Spleen (tissue), 11 donors: ENCODE data around the gene LMAN2L. TPM values are rescaled to one million over a fixed set of nuclear protein-coding genes. Genes with fewer than 3 reads are reported as not detected.
A peak's percentile ranks its signal among the peaks of the same experiment; 100 is the strongest.

ENCODE experiments used
- DNase-seq: peaks from one replicate; pipeline ENCODE4 v3.0.0-alpha.2; 2020
- H3K27ac ChIP-seq, 8 donors: fragments of 200-600 bp; sonication (generic) in 7 of 8; 1 replicate in 4 of 8; 2 replicates in 4 of 8; pipeline versions ENCODE4 v1.5.0 to v1.8.0; 2016 to 2021; ENCODE audit warnings: inconsistent platforms in 4 of 8, mild to moderate bottlenecking in 4 of 8, moderate library complexity in 1 of 8
- H3K27me3 ChIP-seq, 7 donors: fragments of 200-600 bp; sonication (generic) in 6 of 7; replicated peaks in 1 of 7; 1 replicate in 4 of 7; 2 replicates in 3 of 7; pipeline versions ENCODE4 v1.5.0 to v1.8.0; 2016 to 2021; ENCODE audit warnings: inconsistent platforms in 3 of 7, mild to moderate bottlenecking in 1 of 7
- H3K36me3 ChIP-seq, 6 donors: fragments of 200-600 bp; sonication (generic) in 5 of 6; 1 replicate in 4 of 6; 2 replicates in 2 of 6; pipeline versions ENCODE4 v1.5.0 to v1.8.0; 2016 to 2021; ENCODE audit warnings: inconsistent platforms in 2 of 6
- H3K4me1 ChIP-seq, 6 donors: fragments of 200-600 bp; sonication (generic) in 5 of 6; 1 replicate in 3 of 6; 2 replicates in 3 of 6; pipeline versions ENCODE4 v1.5.0 to v1.8.0; 2016 to 2021; ENCODE audit warnings: inconsistent platforms in 3 of 6
- H3K4me3 ChIP-seq, 8 donors: fragments of 200-600 bp; sonication (generic) in 7 of 8; 1 replicate in 4 of 8; 2 replicates in 4 of 8; pipeline versions ENCODE4 v1.5.0 to v1.8.0; 2016 to 2021; ENCODE audit warnings: inconsistent platforms in 4 of 8, mild to moderate bottlenecking in 4 of 8, moderate library complexity in 2 of 8
- H3K9me3 ChIP-seq, 8 donors: fragments of 200-600 bp; sonication (generic) in 7 of 8; 1 replicate in 4 of 8; 2 replicates in 4 of 8; pipeline versions ENCODE4 v1.5.0 to v1.8.0; 2016 to 2021; ENCODE audit warnings: inconsistent platforms in 4 of 8
- CTCF ChIP-seq, 11 experiments: fragments of 200-600 bp in 7 of 11; fragments of 450-650 bp in 4 of 11; sonication (generic) in 4 of 11; IDR thresholded peaks in 8 of 11; conservative IDR thresholded peaks in 3 of 11; 1 replicate in 7 of 11; 2 replicates in 4 of 11; pipeline versions ENCODE4 v1.4.0 to v1.8.0; 2016 to 2021; ENCODE audit warnings: antibody characterized with exemption in 11 of 11, inconsistent platforms in 4 of 11, mild to moderate bottlenecking in 1 of 11
- POLR2A ChIP-seq, 3 donors: fragments of 450-650 bp; IDR thresholded peaks; one replicate each; pipeline ENCODE4 v1.5.1; 2017; ENCODE audit warnings: antibody characterized with exemption in 3 of 3, mild to moderate bottlenecking in 1 of 3
- POLR2AphosphoS5 ChIP-seq, 3 donors: sonication (generic); formaldehyde crosslinking; IDR thresholded peaks; one replicate each; pipeline ENCODE4 v1.5.1; 2017; ENCODE audit warnings: antibody characterized with exemption in 3 of 3
- WGBS, 5 donors: extraction: QIAGEN DNeasy Blood & Tissue Kit in 3 of 5; methylation state at CpG; one replicate each; pipeline versions ENCODE4 v1.1.5 to v1.1.7; 2013 to 2018; 5-methylcytosine and 5-hydroxymethylcytosine counted together
- intact Hi-C: fragments of 100-400 bp; cut with DNase I; formaldehyde crosslinking; loops from one replicate; pipeline ENCODE4 v1.15.0; 2023; ENCODE audit warnings: low total_unique reads
- polyA plus RNA-seq, 3 donors: library from polyadenylated mRNA; stranded (reverse); fragments of 200-250 nt; gene quantifications; one replicate each; pipeline ENCODE4 v1.2.1, GENCODE V29; 2013
- total RNA-seq, 7 donors: library from RNA; depleted of rRNA in 3 of 7; stranded (reverse); fragments of >200 nt in 3 of 7; fragmentation: NEBNext Ultra II Directional in 4 of 7; extraction: Animal tissue kit (Norgen Biotek cat#: 25700) in 4 of 7; gene quantifications; one replicate each; pipeline versions ENCODE4 v1.1.0 to v1.2.1, GENCODE V29; 2016 to 2021
- donor health status: healthy with polysubstance abuse.
- donor health status: DM: no; HTN: no; CAD: no; lungs with moderate emphysema.
- donor health status: DM: no; HTN: no; CAD: no.
- donor health status: Bipolar disorder and iron deficiency.
- donor health status: healthy.
- donor health status: DM: no; HTN: no; CAD: no.
- donor health status: DM: yes; HTN: yes; CAD: no.

The LMAN2L gene
- total and polyA plus RNA-seq, 10 donors = 5.8 to 15.4 (median 9.3) TPM

DNA sequence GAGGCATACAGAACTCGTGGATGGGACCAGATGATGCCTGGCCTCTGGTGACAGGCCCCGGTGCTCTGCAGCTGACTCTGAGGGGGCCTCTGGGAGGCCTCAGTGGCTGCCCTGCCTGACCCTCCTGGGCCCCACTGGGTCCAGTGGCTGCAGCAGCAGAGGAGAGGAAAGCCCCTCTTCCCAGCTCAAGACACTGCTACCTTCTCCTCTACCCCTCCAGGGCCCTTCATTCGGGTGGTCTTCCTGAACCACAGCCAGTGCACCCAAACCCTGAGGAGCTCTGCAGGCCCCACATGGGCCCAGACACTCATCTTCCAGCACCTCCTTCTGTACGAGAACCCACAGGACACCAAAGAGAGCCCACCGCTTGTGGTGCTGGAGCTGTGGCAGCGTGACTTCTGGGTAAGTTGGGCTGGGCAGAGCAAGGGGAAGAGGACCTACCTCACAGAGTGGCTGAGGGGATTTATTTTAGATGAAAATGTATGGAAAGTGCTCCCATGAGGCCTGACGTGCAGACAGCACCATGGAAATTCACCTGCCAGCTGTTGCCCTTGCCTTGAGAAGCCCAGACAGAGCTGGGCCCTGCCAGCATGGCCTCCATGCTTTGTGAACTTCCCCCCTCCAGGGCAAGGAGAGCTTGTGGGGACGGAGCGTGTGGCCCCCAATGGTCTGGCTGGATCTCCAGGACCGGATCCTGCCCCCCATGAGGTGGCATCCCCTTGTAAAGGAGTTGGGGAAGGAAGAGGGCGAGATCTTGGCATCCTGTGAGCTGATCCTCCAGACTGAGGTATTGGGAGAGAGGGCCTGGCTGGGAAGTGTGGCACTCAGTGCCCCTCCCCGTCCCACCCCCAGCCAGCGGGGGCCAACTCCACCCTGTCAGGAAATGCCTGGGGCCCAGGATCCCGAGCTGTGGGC is 46.3 kb downstream of the LMAN2L start:
- H3K27ac ChIP-seq = no peak overlapping the region
- intact Hi-C loops = no loop called here
- H3K4me3 ChIP-seq = no peak overlapping the region
- DNase-seq = peak; percentile 32
- no peaks in the 10 kb centered on the region for H3K27me3 ChIP-seq
- peaks cover 0 to 6% (median 1%) of the 10 kb centered on the region in 6 donors for H3K4me1 ChIP-seq
- TF ChIP-seq POLR2AphosphoS5 (IDR thresholded peaks at IDR 0.05) = no peak
- TF ChIP-seq POLR2A (IDR thresholded peaks at IDR 0.05) = no peak
- TF ChIP-seq CTCF (IDR thresholded peaks at IDR 0.05 in 8 of 11, conservative IDR thresholded peaks at IDR 0.05 in 3 of 11) = no peak
- H3K36me3 ChIP-seq = peaks cover 0 to 7% (median 0%) of the 10 kb centered on the region in 6 donors
- no peaks in the 10 kb centered on the region for H3K9me3 ChIP-seq
- WGBS, 5 donors = 66 to 80% (median 71%) methylated on average over 10 to 14 of the region's 14 CpGs

GRCh38 chr2:96692094-96692971 is 47.5 kb downstream of the LMAN2L start:
- TF ChIP-seq POLR2A (IDR thresholded peaks at IDR 0.05) (no peak), POLR2AphosphoS5 (IDR thresholded peaks at IDR 0.05) (no peak), CTCF (IDR thresholded peaks at IDR 0.05 in 8 of 11, conservative IDR thresholded peaks at IDR 0.05 in 3 of 11) (no peak)
- no peaks in the 10 kb centered on the region for H3K27me3 ChIP-seq
- intact Hi-C loops = no loop called here
- H3K36me3 ChIP-seq = no peaks in the 10 kb centered on the region
- H3K9me3 ChIP-seq = no peaks in the 10 kb centered on the region
- WGBS, 5 donors = 88 to 93% (median 91%) methylated on average over 12 to 14 of the region's 14 CpGs
- no peak overlapping the region for H3K27ac ChIP-seq
- no peak overlapping the region for H3K4me3 ChIP-seq
- H3K4me1 ChIP-seq = peaks cover 0 to 16% (median 4%) of the 10 kb centered on the region in 6 donors
- peak; percentile 42 for DNase-seq

- no peak for DNase-seq
These were observed 48.7 kb downstream of the LMAN2L start for GRCh38 chr2:96691022-96691612.

More at GRCh38 chr2:96691022-96691612, 48.7 kb downstream of the LMAN2L start:
- TF ChIP-seq POLR2AphosphoS5 (IDR thresholded peaks at IDR 0.05) (no peak), CTCF (IDR thresholded peaks at IDR 0.05 in 8 of 11, conservative IDR thresholded peaks at IDR 0.05 in 3 of 11) (no peak), POLR2A (IDR thresholded peaks at IDR 0.05) (no peak)
- Histone ChIP-seq H3K36me3 (no peaks in the 10 kb centered on the region), H3K27me3 (no peaks in the 10 kb centered on the region), H3K4me3 (no peak overlapping the region), H3K9me3 (no peaks in the 10 kb centered on the region), H3K4me1 (peaks cover 0 to 18% (median 5%) of the 10 kb centered on the region in 6 donors), H3K27ac (no peak overlapping the region)
- intact Hi-C loops = no loop called here
- WGBS, 5 donors = 91 to 100% (median 96%) methylated on average over 2 to 30 of the region's 30 CpGs
